HG02973 (cell line): ENCODE measurements around the gene TPRG1.

Source experiments
- ATAC-seq: cut with Tn5 transposase; IDR thresholded peaks from one replicate; pipeline ENCODE4 v1.9.1; 2021; ENCODE audit warnings: moderate library complexity; ENCODE audit not compliant: unreplicated experiment

The TPRG1 gene

DNA sequence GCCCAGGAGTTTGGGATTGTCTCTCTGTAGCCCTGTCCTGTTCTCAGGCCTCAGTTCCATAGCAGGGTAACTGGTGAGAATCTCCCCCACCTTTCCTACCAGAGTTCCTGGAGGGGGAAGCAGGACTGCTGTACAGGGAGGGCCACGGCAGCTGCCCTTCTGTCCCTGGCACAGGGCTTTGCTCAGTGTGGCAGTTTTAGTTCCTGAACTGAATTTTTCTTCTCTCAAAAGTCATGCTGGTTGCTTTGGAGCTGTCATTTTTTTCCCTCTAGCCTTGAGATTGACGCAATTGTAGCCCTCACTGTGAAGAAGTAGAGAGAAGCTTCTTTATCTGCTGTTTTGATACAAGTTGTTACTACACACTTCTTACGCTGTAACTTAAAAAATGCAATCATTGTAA lies 55.5 kb downstream of the TPRG1 start:
- ATAC-seq, result no peak

- no peak for ATAC-seq
These were observed 57.5 kb downstream of the TPRG1 start for GRCh38 chr3:189229196-189229828.

DNA sequence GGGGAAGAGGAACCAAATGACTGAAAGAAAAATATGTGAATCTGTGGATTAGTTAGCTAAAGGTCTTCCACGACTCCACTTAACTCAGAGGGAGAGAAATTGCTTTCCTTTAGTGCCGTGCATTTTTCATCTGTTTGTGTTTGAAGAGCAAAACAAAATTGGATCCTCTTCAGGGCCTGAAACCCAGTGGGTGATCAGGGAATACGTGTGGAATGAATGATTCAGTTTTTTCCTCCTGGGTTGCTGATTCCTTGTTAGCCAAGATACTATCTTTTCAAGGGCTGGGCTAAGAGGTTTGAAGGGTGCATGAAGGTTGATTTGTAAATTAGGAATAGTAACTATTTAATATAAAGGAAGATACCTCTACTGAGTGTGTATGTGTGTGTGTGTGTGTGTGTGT lies 61.0 kb downstream of the TPRG1 start:
- no peak for ATAC-seq

DNA sequence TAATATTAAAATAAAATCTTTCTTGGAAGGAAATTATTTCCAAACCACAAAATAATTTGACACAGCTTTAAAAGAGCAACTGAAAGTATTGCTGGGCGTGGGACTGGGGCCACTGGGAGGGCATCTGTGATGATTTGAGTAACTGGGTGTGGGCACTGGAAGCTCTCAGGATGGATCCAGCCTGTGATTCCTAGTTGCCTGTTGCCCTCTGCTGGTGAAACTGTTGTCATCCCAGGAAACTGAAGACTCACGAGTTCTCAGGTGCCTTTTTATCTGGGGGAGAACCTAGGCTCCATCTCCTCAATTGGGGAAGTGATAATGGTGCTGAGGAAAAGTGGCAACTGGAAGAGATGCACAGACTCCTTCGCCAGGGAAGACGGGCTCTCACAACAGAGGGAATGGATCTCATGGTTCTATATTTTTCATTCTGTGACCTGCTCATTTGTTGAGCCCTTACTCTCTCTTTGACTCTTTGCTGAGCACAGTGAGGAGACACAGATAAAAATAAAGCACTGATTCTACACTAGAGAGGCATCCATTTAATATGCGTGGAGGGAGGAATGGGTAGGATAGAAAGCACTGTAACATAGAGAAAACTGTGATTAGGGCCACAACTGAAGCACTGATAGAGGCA lies 61.6 kb downstream of the TPRG1 start:
- no peak for ATAC-seq

DNA sequence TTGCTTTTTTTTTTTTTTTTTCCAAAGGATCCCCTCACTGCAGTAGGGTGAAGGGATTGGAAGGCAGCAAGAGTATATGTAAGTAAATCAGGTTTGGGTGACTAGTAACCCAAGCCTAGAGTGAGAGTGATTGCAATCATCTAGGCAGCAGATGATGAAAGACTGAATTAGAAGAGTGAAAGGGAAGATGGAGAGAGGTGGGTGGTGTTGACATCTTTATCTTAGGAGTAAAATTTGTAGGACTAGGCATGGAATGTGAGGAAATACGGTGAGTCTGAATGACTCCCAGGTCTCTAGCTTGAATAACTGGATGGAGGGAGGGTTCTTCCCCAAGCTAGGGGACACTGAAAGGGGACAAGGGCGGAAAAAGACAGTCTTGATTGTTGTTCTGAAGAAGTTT lies 63.4 kb downstream of the TPRG1 start:
- no peak for ATAC-seq

DNA sequence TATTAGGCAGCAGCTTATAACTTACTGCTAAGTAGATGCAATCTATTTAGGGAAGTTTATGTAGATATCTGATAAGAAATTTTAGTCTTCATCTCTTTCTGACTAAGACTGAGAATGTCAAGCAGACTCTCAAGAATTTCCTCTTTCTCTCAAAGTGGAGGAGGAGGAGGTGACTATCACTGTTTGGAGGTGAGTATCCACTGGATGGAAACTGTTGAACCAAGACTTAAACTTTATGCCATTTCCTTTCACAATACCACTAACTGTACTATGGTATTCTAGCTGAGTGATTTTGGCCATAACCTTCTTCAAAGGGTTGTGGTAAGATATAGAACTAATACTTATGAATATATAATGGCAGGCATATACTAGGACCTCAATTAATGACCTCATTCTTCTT lies 64.6 kb downstream of the TPRG1 start:
- peak; percentile 69 for ATAC-seq

GRCh38 chr3:189237526-189237925 lies 65.8 kb downstream of the TPRG1 start:
- no peak for ATAC-seq

DNA sequence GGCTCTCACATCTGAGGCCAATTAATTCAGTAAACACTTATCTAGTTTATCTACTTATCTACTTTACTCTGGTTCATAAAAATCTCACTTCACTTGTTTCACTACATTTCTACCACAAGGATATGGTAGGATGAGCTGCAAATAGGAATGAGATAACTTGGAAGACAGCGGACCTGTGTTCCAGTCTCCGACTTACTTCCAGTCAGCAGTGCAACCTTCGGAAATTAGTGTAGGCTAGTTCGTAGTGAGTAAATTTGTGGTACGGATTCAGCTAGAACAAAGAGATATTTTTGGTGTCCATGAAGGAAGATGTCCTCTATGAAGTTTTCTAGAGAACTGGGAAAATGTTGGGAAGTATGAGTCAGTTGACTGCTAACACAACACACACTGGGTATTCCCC lies 66.3 kb downstream of the TPRG1 start:
- no peak for ATAC-seq

DNA sequence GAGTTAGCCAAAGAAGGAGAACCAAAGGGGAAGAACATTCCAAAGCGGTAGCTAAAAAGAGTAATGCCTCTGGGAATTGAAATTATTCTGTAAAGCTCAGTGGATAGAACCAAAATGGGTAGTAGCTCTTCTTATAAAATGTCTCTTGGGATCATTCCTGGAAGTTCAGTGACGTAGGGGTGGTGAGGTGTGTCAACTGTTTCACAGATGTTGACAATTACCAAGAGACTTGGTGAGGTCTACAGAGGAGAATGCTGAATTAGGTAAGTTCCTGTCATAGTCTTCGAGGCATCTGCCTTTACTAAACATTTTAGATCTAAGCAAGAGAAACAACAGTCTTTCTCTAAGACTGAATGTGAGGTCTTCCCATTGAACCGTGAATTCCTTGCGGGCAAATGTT lies 67.8 kb downstream of the TPRG1 start:
- ATAC-seq, result no peak

- ATAC-seq, result no peak
These were observed 78.2 kb downstream of the TPRG1 start for GRCh38 chr3:189249987-189250386.

GRCh38 chr3:189258261-189258660 lies 86.5 kb downstream of the TPRG1 start:
- ATAC-seq, result no peak

- no peak for ATAC-seq
These were observed 89.1 kb downstream of the TPRG1 start for GRCh38 chr3:189260556-189261493.

- ATAC-seq, result no peak
These were observed 91.0 kb downstream of the TPRG1 start for GRCh38 chr3:189262746-189263145.

DNA sequence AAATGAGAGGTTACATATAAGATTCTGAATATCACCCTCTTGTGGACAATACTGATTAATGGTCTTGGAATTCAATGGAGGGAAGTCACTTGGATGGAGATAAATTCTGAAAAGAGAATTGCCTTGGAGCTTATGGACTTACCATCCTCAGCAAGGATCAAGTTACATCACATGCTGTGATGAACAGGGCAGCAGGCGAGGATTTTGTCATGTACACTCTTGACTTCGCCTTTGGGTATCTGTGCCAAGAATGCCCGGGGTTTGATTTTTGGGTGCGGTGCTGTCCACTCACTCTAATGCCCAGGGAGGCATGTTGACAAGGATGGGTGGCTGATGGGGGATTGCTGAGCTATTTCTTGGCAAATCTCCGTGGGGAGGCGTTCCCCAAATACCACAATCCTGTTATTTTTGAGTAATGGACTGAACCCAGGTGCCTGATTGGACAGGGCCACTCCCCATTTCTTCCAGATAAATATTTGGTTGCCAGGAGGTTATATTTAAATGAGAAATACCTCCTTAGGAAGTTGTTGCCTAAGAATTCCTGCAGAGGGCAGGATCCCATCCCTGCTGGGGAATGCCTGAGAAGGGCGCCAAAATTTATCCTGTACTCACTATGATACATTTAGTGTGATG lies 96.3 kb downstream of the TPRG1 start:
- ATAC-seq, result no peak

- no peak for ATAC-seq
These were observed 97.6 kb downstream of the TPRG1 start for GRCh38 chr3:189269365-189269764.

GRCh38 chr3:189270248-189270832 lies 98.6 kb downstream of the TPRG1 start:
- ATAC-seq, result peak; percentile 80

DNA sequence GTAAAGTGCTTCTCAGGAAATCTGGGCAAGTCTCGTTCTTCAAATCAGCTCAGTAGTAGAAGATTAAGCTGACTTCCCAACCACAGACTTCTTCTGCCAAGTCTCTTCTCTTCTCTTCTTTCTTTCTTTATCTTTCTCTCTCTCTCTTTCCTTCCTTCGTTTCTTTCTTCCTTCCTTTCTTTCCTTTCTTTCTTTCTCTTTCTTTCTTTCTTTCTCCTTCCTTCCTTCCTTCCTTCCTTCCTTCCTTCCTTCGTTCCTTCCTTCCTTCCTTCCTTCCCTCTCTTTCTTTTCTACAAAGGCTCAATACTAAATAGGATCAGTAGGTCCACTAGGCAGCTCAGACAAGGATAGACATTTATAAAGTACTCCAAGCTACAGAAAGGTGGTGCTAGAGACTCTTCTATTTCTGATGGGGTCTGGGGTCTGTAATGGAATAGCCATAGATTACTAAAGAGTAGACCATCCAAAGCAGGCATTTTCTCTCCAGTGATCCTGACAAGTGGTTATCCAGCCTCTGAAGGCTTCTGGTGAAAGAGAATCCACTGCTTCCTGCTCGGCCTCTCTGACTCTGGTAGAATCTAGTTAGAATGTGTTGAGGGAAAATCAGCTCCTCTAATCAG lies 100.8 kb downstream of the TPRG1 start:
- ATAC-seq, result no peak

- no peak for ATAC-seq
These were observed 102.0 kb downstream of the TPRG1 start for GRCh38 chr3:189273736-189274135.

DNA sequence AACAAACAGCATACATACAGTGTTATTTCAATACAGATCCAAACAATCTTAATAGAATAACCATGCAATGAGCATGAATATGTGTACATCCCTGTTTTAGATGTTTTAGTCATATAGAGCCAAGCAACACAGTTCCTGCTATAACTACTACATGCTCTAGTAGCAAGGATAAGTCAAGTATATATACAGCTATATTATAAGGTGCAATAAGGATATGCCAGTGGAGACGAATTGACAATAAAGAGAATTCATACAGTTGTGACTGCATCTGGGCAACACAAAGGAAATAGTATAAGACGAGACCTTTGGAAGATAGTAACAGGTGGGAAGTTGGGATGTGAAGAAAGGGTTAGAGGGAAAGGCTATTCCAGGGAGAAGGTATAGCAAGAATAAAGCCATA lies 103.4 kb downstream of the TPRG1 start:
- no peak for ATAC-seq

- ATAC-seq, result no peak
These were observed 104.1 kb downstream of the TPRG1 start for GRCh38 chr3:189275852-189276251.
